G401 (cell line): Measurements from ENCODE around the gene MAPK8IP3. TPM values are rescaled to one million over a fixed set of nuclear protein-coding genes. Genes with fewer than 3 reads are reported as not detected.
"Not testable (repeated sequence)": the region's sequence is repeated elsewhere in the genome, so short reads cannot be mapped to it uniquely, and the experiment has no call there.

Source experiments
- DNase-seq: peaks from one replicate; pipeline ENCODE4 v3.0.0-alpha.2; 2015; ENCODE audit warnings: low spot score
- in situ Hi-C: cut with HindIII; loops from 2 replicates; pipeline ENCODE4 v1.10.0; 2016; ENCODE audit warnings: low sequenced_read_pairs, mixed read lengths
- total RNA-seq: library from RNA; depleted of rRNA; stranded (reverse); fragments of >200 nt; shearing (Covaris generic); gene quantifications from 2 replicates; pipeline ENCODE4 v1.2.3, GENCODE V29; 2014

MAPK8IP3 gene
- total RNA-seq, 1 experiment from 2014 or later, result 20.6 TPM

DNA sequence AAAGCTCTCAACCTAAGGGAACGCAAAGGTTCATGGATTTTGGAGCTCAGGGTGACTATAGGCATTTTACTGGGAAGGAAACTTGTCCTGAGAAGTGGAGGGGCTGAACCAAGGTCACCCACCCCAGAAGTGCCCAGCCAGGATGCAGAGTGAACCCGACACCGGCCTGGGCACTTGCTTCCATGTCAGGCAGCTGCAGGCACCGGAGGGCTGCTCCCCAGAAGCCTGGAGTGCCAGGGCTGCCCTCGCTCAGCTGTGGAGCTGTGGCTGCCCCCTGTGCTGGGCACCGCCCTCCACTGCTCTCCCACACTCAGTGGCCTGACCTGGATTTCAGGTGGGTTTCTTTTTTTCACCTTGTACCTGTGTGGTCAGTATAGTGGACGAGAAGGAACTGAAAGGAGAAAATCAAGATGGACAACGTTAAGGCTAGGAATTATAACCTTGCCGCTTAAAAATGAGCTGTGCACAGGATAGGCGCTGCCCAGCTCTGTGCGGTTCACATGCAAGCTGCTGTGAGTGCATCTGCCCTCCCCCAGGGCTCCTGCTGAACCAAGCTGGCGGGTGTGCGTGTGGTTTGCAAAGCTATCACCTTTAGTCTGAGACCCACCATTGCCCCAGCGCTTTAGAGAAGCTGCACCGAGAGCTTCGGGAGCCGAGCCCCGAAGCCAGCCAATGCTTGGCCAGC is 2.2 kb downstream of the MAPK8IP3 start:
- in situ Hi-C loops, result no loop called here
- DNase-seq, result peak; percentile 45

DNA sequence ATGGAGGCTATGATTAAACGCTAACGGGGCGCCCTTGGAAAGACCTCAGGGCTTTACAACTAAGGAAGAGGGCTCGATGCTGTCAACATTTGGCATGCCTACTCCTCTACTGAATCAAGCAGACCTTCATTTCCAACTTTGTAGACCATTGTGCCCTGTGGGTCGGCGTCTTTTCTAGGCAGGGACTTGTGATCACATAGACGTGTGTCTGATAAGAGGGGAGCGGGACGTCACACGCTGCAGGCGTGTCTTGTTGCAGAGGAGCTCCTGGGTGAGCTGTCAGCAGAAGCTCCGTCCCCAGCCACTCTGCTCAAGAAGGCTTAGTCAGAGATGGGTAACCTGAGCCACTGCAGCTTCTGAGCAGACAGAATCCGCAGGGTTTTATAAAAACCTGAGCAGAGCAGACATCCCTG is 2.8 kb downstream of the MAPK8IP3 start:
- in situ Hi-C loops, result no loop called here
- DNase-seq, result peak; percentile 81

DNA sequence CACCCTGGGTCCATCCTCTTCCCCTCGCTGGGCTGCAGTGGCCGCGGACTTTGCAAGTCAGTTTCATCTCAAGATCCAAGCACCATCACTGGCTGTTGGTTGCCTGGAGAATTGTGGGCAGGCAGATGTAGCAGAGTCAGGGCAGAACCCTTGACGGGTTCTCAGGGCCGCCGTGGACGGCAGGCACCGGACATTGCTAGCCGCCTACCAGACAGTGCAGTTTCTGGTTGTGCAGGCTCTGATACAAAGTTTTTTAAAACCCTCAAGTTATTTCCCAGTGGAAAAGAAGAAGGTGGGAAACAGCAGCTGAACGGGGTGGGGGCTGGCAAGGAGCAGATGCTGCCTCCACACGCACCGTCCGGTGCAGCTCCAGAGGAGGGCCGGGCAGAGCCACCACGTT is 3.4 kb downstream of the MAPK8IP3 start:
- no peak for DNase-seq
- in situ Hi-C loops, result no loop called here

DNA sequence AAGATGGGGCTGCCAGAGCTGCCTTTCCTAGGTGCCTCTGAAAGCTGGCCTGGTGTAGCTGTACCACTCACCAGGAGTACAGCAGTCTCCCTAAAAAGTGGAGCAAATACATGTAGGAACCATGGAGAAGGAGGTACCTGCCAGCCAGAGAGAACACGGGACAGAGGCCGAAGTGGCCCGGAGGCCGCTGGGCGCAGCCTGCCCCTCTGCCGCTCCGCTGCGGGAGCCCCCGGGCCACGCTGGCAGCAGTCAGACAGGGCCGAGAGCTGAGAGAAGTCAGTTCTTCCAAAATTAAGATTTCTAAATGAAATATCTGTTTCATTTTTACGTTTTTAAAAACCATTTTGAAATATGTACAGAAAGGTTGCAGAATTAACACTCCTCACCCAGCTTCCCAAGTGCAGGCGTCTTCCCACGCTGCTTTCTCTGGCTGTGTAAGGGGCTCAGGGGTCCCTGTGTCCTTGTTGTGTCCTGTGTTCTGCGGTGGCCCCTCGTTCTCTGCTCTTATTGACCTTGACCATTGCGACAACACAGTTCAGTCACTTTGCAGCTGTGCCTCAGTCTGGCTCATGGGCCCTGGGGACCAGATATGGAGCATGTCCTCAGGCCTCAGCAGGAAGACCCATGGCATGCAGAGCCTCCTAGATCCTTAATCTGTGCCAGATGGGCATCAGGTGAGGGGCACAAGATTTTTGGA is 5.0 kb downstream of the MAPK8IP3 start:
- in situ Hi-C loops, result no loop called here
- DNase-seq, result peak; percentile 27

DNA sequence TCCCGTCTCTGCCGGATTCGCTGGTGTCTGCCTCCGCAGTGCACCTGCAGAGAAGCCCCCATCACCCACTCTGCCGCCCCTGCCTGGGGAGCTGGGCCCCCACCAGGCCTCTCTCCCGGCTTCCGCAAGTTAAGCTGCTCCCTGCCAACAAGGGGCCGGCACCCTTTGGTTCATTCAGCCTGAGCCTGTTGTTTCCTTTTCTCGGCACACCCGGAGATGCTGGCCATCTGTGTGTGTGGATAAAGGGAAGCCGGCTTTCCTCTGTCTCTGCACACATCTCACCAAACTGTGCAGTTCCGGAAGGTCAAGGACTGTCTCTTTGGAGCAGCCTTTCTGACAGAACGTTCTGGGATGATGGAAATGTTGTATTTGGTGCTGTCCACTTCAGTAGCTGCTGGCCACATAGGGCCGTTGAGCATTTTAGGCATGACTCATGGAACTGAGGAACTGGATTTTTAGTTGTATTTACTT is 6.8 kb downstream of the MAPK8IP3 start:
- peak; percentile 78 for DNase-seq

DNA sequence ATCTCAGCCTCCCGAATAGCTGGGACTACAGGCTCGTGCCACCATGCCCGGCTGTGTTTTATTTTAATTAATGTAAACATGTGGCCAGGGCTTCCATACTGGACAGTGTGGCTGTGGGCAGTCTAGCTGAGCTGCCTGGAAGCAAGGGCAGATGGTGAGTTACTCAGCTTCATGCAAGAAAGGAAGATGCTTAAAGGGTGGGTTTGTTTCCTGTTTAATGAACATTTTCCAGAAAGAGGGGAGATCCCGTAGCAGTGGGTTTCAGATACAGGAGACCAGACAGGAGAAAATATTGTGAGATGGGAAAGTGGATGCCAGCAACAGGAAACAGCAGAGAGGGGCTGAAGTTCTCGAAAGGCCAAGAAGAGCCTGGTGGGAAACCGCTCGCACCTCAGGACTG is 7.3 kb downstream of the MAPK8IP3 start:
- peak; percentile 53 for DNase-seq
- in situ Hi-C loops, result no loop called here

More for the DNA sequence above, 6.8 kb downstream of the MAPK8IP3 start:
- in situ Hi-C loops, result no loop called here

DNA sequence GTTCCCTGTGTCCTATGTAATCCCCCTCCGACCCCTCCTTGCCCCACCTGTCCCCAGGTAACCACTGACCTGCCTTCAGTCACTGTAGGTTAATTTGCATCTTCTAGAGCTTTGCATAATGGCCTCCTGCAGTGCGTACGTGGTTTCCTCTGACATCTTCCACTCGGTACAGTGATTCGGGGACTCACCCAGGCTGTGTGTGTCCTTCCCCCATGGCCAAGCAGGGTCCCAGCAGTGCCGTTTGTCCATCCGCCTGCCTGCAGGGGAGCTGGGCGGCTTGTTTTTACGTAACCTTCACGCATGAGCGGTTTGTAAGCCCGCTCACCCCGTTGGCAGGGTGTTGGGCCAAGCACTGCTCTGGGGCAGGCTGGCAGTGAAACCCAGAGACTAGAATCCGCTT is 7.9 kb downstream of the MAPK8IP3 start:
- in situ Hi-C loops, result no loop called here
- DNase-seq, result peak; percentile 78

DNA sequence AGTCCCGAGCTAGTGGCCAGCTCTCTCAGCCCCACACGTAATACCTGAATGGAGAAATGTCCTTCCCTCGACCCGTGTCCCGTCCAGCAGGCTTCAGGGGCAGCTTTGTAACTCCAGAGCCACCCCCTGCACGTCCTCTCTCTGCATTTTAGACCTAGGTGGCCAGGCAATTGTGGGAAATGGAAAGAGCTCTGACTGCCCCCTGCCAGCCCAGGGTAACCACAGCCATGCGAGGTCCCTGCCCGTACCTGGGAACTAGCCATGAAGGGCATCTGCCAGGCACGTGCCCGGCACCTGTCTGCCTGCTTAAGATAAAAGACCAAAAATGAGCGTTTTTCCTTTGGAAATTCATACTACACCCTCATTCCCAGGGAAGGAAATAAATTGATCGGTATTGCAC is 9.2 kb downstream of the MAPK8IP3 start:
- in situ Hi-C loops, result no loop called here
- peak; percentile 59 for DNase-seq

DNA sequence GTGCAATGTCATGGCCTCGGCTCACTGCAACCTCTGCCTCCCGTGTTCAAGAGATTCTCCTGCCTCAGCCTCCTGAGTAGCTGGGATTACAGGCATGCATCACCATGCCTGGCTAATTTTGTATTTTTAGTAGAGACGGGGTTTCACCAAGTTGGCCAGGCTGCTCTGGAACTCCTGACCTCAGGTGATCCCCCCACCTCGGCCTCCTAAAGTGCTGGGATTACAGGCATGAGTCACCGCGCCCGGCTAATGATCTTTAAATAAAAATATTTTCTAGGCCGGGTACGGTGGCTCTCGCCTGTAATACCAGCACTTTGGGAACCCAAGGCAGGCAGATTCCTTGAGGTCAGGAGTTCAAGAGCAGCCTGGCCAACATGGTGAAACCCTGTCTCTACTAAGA is 12.2 kb downstream of the MAPK8IP3 start:
- in situ Hi-C loops, DNase-seq: not testable (repeated sequence)

DNA sequence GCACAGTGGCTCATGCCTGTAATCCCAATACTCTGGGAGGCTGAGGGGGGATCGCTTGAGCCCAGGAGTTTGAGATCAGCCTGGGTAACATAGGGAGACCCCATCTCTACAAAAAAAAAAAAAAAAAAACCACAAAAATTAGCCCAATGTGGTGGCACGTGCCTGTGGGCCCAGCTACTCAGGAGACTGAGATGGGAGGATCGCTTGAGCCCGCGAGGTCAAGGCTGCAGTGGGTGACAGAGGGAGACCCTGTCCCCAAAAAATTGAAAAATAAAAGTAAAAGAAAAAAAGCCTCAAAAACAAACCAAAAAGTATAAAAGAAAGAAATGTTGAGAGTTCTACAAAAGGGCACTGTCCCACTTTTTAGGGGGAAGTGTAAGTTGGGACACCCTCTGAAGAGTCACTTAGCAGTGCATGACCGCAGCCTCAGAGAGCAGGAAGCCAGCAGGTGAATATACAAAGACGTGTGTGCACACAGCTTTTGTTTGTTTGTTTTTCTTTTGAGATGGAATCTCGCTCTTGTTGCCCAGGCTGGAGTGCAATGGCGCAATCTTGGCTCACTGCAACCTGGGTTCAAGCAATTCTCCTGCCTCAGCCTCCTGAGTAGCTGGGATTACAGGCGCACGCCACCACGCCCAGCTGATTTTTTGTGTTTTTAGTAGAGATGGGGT is 13.7 kb downstream of the MAPK8IP3 start:
- DNase-seq, in situ Hi-C loops: not testable (repeated sequence)

DNA sequence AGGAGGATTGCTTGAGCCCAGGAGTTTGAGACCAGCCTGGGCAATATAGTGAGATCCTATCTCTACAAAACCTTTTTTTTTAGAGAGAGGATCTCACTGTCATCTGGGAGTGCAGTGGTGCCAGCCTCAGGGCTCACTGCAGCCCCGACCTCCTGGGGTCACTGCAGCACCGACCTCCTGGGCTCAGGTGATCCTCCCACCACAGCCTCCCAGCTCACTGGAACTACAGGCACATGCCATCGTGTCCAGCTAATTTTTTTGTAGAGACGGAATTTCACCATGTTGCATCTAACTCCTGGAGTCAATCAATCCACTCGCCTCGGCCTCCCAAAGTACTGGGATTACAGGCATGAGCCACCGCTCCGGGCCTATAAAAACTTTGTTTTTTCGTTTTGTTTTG is 15.4 kb downstream of the MAPK8IP3 start:
- no peak for DNase-seq
- in situ Hi-C loops, result no loop called here

DNA sequence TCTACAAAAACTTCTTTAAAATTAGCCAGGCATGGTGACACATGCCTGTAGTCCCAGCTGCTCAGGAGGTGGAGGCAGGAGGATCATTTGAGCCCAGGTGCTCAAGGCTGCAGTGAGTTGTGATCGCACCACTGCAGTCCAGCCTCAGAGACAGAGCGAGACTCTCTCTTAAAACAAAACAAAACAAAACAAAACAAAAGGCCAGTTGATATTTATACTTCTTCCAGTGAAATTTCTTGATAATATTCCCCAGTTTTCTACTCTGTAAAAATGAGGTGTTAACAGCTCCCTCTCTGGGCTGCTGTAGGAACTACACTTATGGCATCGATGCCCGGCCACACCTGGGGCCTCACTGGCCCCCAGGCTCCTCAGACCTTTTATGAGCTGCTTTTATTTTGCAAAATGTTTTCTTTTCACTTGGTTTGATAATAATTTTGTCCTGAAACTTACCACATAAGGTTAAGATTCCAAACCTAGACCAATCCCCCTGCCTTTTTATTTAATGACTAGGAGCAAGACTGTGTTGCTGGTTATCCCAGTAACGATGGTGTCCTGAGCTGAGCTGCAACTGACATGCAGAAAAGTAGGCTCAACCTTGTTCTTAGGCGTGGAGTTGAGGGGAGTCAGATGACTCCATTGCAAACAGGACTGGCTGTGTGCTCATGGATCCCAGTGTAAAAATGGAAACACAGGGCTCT is 17.6 kb downstream of the MAPK8IP3 start:
- DNase-seq, result peak; percentile 69
- in situ Hi-C loops, result no loop called here

DNA sequence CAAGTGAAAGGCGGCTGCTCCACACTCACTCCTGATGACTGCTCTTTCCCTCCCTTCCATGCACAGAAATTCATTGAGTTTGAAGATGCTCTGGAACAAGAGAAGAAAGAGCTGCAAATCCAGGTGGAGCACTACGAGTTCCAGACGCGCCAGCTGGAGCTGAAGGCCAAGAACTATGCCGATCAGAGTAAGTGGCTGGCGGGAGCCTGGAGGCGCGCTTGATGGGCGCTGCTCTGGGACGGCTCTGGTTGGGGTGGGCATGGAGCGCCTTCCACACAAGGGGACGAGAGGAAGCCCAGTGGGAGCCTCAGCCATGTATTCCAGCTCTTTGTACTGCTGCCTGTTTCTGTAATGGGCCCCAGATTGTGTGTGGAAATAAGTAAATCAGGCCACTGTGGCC is 18.5 kb downstream of the MAPK8IP3 start:
- DNase-seq, result no peak
- in situ Hi-C loops, result no loop called here

DNA sequence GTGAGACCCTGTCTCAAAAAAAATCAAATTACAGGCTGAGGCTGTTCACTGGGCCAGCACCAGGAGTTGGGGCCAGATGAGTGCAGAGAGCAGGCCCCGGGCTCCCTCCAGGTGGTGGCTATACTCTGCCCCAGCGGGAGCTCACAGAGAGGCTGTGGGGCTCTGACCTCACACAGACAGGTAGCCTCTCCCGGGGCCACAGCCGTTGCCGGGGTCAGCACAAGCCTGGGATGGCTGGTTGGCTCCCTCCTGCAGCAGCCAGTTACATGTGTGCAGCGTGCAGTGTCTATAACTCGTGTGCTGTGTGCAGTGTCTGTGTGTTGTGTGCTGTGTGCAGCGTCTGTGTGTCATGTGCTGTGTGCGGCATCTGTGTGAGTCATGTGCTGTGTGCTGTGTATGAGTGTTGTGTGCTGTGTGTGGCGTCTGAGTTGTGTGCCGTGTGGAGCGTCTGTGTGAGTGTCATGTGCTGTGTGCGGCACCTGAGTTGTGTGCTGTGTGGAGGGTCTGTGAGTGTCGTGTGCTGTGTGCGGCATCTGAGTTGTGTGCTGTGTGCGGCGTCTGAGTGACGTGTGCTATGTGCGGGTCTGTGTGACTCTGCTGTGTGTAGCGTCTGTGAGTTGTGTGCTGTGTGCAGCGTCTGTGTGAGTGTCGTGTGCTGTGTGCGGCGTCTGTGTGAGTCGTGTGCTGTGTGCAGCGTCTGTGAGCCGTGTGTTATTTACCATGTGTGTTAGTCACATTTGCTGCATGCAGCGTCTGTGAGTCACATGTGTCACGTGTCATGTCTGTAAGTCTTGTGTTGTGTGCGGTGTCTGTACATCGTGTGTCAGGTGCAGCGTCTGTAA is 20.9 kb downstream of the MAPK8IP3 start:
- peak; percentile 8 for DNase-seq
- in situ Hi-C loops, result no loop called here

DNA sequence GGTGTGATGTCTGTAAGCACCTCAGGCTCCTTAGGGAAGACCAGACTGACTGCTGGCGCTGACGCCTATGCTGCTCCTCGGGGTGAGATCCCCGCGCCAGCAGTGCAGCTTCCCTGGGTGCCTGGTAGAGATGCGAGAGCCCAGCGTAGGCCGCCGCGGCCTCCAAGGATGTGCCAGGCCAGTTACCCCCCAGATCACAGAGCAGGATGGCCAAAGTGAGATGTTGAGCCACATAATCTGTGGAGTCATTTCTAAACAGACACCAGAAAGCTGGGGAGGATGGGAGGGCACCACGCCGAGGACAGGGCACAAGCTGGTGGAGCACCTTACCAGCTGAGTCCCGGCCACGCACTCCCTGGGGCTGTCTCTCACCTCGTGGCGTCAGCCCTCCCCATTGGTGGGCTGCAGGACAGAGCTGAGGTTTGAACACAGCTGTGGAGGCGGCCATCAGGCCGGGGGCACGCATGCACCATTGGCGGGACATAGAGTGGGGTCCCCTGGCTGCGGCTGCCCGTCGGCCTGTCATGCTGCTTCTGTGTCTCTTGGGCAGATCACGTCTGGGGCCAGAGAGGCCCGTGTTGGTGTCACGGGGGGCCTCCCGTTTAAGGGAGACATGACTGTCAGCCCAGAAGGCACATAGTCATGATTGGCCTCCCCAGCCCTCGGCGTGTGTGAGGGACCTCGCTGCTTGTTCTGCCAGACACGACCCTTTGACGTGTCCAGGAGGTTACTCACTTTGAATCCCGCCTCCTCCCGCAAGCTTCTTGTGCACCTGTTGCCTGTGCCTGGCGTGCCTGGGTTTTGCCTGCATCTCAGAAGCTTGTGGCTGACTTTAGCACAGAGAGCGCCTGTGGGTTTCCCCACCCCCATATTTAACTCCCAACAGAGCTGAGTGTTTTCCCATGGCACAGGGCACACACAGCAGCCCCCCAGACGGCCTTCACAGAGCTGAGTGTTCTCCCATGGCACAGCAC is 21.9 kb downstream of the MAPK8IP3 start:
- peak; percentile 28 for DNase-seq
- in situ Hi-C loops, result no loop called here

DNA sequence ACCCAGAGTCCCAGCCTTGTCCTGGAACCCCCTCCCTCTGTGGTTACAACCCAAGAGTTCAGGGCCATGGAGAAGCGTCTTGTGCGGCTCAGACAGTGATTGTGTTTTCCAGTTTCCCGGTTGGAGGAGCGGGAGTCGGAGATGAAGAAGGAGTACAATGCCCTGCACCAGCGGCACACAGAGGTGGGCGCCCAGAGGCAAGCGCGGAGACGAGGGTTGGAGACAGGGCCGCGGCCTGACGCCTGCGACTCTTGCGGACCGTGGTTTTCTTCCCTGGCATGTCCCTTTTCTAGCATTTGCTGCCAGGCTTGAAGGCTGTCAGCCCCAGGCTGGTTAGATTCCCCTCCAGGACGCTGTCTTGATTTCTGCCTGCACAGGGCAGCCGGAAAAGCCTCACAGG is 23.0 kb downstream of the MAPK8IP3 start:
- DNase-seq, result peak; percentile 5
- in situ Hi-C loops, result no loop called here

DNA sequence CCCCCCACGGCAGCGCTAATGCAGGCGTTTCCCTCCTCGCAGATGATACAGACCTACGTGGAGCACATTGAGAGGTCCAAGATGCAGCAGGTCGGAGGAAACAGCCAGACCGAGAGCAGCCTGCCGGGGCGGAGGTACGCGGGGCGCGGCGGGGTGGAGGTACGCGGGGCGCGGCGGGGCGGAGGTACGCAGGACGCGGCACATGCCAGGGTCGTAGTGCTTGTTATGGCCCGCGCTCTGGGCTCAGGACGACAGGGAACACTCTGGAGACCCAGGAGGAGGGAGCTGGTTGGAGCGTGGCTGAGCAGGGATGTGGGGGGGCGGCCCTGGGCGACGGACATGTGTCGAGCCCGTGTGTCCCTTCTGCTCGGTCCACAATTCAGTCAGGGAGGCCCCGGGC is 23.4 kb downstream of the MAPK8IP3 start:
- peak; percentile 9 for DNase-seq
- in situ Hi-C loops, result no loop called here

DNA sequence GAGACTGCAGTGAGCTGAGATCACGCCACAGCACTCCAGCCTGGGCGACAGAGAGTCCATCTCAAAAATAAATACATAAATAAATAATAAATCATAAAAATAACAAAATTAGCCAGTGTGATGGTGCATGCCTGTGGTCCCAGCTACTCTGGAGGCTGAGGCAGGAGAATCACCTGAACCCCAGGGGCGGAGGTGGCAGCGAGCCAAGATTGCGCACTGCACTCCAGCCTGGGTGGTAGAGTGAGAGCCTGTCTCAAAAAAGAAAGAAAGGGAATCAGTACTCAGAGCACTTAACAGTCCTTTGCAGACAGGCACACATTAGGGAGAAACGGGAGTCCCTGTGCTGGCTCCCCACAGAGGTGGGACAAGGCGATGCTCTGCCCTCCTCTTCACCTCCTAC is 25.1 kb downstream of the MAPK8IP3 start:
- in situ Hi-C loops, result no loop called here
- no peak for DNase-seq
